Activated CD8-positive, alpha-beta memory T cell treated with anti-CD3 and anti-CD28 coated beads, Interleukin-2, amount 50 U/mL, for 24 hours (primary cell): ENCODE measurements around the gene MBD4.
"Not testable (repeated sequence)": the region's sequence is repeated elsewhere in the genome, so short reads cannot be mapped to it uniquely, and the experiment has no call there.

Experiments used
- DNase-seq: peaks from one replicate; pipeline ENCODE4 v3.0.0-alpha.2; 2020; ENCODE audit errors: extremely low read depth

The MBD4 gene

DNA sequence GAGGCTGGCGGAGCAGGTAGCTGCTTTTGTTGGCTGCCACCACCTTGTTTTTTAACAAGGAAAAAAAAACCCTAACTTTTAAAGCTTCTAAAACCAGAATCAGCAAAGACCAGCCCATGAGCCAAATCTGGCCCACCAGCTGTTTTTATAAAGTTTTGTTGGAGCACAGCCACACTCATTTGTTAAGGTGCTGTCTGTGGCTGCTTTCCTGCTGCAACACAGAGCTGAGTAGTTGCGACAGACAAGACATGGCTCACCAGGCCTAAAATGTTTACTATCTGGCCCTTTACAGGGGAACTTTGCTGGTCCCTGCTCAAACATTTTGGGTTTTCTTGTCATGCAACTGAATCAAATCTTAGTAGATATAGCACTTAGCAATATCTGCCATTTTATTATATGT, 30.2 kb downstream of the MBD4 start:
- DNase-seq: no peak

DNA sequence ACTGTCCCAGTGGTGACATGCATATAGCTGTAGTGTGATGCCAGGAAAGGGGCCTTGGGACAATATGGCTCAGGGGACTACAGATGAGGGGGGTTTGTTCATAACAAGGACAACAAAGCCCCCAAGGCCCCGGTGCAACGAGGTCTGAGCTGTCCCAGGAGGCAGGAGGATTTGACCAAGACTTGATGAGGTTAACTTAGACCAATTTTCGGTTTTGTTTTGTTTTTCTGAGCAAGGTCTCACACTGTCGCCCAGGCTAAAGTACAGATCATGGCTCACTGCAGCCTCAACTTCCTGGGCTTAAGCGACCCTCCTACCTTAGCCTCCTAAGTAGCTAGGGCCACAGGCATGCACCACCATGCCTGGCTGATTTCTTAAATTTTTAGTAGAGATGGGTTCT, 35.1 kb downstream of the MBD4 start:
- DNase-seq: no peak

- no peak for DNase-seq
Observed at GRCh38 chr3:129404130-129404529, 35.6 kb downstream of the MBD4 start.

GRCh38 chr3:129403450-129403849, 36.3 kb downstream of the MBD4 start:
- DNase-seq: no peak

- DNase-seq: no peak
Observed at GRCh38 chr3:129402616-129403015, 37.1 kb downstream of the MBD4 start.

DNA sequence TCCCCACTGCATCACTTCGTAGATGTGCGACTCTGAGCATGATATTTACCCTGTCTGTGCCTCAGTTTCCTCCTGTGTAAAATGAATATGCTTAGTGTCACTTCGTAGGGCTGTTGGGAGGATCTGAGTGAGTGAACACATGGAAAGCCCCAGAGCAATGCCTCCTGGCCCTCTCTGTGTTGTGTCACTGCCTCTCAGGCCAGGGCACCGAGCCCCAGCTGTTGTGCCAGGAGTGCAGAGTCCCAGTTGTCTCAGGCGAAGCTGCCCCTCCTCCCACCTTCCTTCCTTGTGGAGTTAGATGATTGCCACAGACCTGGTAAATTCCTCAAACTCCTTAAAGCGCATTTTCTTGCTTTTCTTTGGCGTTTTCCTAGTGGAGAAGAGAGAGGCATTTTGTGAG, 37.5 kb downstream of the MBD4 start:
- DNase-seq: no peak

GRCh38 chr3:129399895-129400357, 39.8 kb downstream of the MBD4 start:
- DNase-seq: no peak

DNA sequence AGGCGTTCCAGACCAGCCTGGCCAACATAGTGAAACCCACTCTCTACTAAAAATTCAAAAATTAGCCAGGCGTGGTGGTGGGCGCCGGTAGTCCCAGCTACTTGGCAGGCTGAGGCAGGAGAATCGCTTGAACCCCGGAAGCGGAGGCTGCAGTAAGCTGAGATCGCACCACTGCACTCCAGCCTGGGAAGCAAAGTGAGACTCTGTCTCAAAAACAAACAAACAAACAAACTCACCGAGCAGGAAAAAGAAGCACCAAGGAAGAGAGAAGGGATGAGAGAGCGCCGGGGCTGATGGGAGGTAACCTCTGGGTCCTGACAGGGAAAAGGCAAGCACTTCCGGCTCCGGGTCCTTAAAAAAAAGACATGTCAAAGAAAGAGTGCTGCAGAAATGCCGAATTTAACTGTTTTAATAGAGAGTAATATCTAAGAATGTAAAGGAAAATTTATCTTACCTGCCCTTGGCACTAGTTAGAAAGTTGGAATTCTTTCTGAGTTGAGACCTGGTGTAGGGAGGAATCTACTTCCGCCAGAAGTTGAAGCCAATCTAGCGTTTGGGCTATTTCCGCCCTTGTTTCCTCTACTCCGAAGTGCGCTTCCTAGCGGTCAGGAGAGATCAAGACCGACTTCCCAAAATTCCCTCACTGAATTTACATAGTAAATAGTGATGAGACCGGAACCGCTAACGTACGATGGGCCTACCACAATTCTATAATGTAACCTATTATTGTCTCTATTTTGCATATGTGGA, 40.4 kb downstream of the MBD4 start:
- DNase-seq: peak; percentile 37

DNA sequence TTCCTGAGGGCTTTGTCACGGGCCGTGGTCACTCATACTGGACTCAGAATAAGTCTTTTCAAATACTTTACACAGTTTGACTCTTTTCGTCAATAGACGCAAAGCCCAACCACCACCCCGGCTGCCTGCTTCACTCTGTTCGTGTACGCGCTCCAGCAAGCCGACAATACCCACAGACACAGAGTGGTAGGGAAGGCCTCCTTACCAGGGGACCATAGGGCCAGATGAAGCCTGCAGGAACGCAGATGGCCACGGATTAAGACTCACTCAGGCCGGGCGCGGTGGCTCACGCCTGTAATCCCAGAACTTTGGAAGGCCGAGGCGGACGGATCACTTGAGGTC, 41.0 kb downstream of the MBD4 start:
- DNase-seq: no peak

- DNase-seq: not testable (repeated sequence)
Observed at GRCh38 chr3:129393760-129394564, 45.8 kb downstream of the MBD4 start.

- no peak for DNase-seq
Observed at GRCh38 chr3:129393271-129393670, 46.5 kb downstream of the MBD4 start.

GRCh38 chr3:129392106-129392887, 47.5 kb downstream of the MBD4 start:
- not testable (repeated sequence) for DNase-seq

DNA sequence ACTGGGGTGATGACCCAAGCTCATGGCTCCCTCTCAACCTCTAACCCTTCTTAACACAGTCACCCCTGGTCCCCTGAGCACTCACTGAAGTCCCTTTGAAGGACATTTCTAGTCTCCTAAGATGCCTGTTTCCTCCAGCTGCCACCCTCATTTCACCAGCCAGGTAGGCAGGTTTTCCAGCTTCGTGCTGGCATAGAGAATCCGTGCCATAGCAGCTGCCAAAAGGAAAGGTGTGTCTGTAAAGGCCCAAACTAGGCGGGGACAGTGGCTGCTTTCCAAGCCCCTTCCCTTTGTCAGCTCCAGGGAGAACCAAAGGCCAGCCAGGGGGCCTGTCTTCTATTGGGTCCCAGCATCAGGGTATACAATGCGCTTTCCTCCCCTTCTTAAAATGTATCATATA, 48.2 kb downstream of the MBD4 start:
- DNase-seq: not testable (repeated sequence)

DNA sequence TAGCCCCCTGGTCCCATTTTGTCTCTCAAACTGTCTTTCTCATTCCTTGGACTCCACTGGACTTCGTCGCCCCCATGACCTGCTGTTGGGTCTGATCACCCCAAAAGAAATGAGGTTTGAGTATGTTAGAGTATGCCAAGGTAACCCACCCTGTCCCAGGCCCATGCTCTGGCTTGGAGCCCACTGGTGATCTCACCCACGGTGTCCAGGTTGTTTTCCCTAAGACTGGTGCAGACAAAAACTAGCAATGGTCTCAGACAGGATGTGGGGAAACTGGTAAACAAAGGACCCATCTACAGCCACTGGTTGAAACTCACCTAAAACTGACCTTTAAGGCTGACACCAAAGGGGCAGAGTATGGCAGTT, 50.2 kb downstream of the MBD4 start:
- no peak for DNase-seq

- DNase-seq: not testable (repeated sequence)
Observed at GRCh38 chr3:129388791-129389571, 50.8 kb downstream of the MBD4 start.

- no peak for DNase-seq
Observed at GRCh38 chr3:129387487-129387886, 52.3 kb downstream of the MBD4 start.

DNA sequence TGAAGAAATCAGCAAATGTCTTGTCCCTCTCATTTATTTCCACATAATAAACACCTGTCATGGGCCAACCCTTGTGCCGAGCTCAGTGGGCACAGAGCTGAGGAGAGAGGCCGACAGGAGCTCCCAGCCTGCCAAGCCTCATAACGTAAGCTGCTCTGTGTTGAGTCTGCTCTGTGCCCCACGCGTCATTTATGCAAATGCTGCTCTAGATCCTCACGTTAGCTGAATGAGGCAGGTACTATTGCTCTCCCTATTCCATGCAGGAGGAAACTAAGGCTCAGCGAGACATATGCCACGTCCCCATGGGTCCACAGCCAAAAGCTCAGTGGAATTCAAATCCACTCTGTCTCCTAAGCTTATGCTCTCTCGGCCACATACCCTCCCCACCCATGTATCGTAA, 52.8 kb downstream of the MBD4 start:
- no peak for DNase-seq

- not testable (repeated sequence) for DNase-seq
Observed at GRCh38 chr3:129385507-129385906, 54.2 kb downstream of the MBD4 start.

GRCh38 chr3:129384594-129385323, 55.0 kb downstream of the MBD4 start:
- no peak for DNase-seq

GRCh38 chr3:129384103-129384502, 55.6 kb downstream of the MBD4 start:
- not testable (repeated sequence) for DNase-seq

- no peak for DNase-seq
Observed at GRCh38 chr3:129383292-129383860, 56.4 kb downstream of the MBD4 start.
